GM12891 (cell line): ENCODE measurements around the gene SMC6.

Experiments
- POLR2A ChIP-seq: IDR thresholded peaks from 2 replicates; pipeline ENCODE4 v1.6.1; 2011; ENCODE audit warnings: low read depth, low read length, control low read depth
- POLR2AphosphoS5 ChIP-seq: IDR thresholded peaks from 2 replicates; pipeline ENCODE4 v1.6.1; 2011; ENCODE audit warnings: low read depth, low read length, control low read depth

GRCh38 chr2:17620841-17621240, 132.8 kb downstream of the SMC6 start:
- no peak for TF ChIP-seq POLR2A
- no peak for TF ChIP-seq POLR2AphosphoS5
